ENCODE data around the gene ZNF189.

Gene ZNF189

GRCh38 chr9:101455656-101456240 lies 57.1 kb downstream of the ZNF189 start:
- DNase-seq, result no peak

GRCh38 chr9:101457003-101457402 lies 58.4 kb downstream of the ZNF189 start:
- DNase-seq, result no peak

GRCh38 chr9:101458963-101459631 lies 60.4 kb downstream of the ZNF189 start:
- DNase-seq, result no peak
